SK-N-SH (cell line): Measurements from ENCODE around the gene KLHDC3. TPM values are rescaled to one million over a fixed set of nuclear protein-coding genes. Genes with fewer than 3 reads are reported as not detected.

Experiments used
- CTCF ChIA-PET: fragments of 300-600, 350-600 bp; formaldehyde crosslinking; extraction: SDS; loops from one replicate; lab custom pipeline; 2021; lab: Yijun Ruan, JAX
- POLR2A ChIA-PET: fragments of 350-600 bp; sonication (Branson Sonifier 250); formaldehyde crosslinking; extraction: SDS; loops from one replicate; lab custom pipeline; 2020; ENCODE audit warnings: antibody characterized with exemption, inconsistent platforms; lab: Yijun Ruan, JAX
- DNase-seq: peaks from one replicate; pipeline ENCODE4 v3.0.0; 2012
- H2AFZ ChIP-seq: fragments of 200-600 bp; sonication (generic); 2 replicates; pipeline ENCODE4 v1.8.1; 2016; ENCODE audit warnings: antibody characterized with exemption, mild to moderate bottlenecking, low read depth
- H3F3A ChIP-seq: fragments of 200-600 bp; sonication (generic); replicated peaks from 2 replicates; pipeline ENCODE3; 2016; ENCODE audit warnings: antibody characterized with exemption, mild to moderate bottlenecking; ENCODE audit not compliant: insufficient read depth
- H3K27ac ChIP-seq, 2 experiments: fragments of 200-500 bp in 1 of 2; fragments of 200-600 bp in 1 of 2; sonication (Bioruptor generic) in 1 of 2; sonication (generic), shearing (Covaris generic) in 1 of 2; 2 replicates each; pipeline versions ENCODE4 v1.5.1 to v1.6.1; 2014 to 2016; ENCODE audit warnings: low read depth in 2 of 2, inconsistent platforms in 1 of 2, low read length in 1 of 2, mild to moderate bottlenecking in 1 of 2, mixed read lengths in 1 of 2
- H3K27me3 ChIP-seq: fragments of 200-600 bp; sonication (generic), shearing (Covaris generic); 2 replicates; pipeline ENCODE4 v1.6.1; 2016; ENCODE audit warnings: mixed run types; ENCODE audit not compliant: insufficient read depth
- H3K36me3 ChIP-seq, 2 experiments: fragments of 200-500 bp in 1 of 2; fragments of 200-600 bp in 1 of 2; sonication (Bioruptor generic) in 1 of 2; sonication (generic) in 1 of 2; replicated peaks in 1 of 2; 2 replicates each; pipeline versions ENCODE3 to v1.5.1; 2014 to 2016; ENCODE audit warnings: low read length in 1 of 2, mild to moderate bottlenecking in 1 of 2; ENCODE audit not compliant: insufficient read depth in 2 of 2, control insufficient read depth in 1 of 2
- H3K4me1 ChIP-seq, 2 experiments: fragments of 200-500 bp in 1 of 2; fragments of 200-600 bp in 1 of 2; sonication (Bioruptor generic) in 1 of 2; sonication (generic), shearing (Covaris generic) in 1 of 2; 2 replicates each; pipeline versions ENCODE4 v1.5.1 to v1.6.1; 2014 to 2016; ENCODE audit warnings: low read depth in 1 of 2, low read length in 1 of 2, mixed run types in 1 of 2; ENCODE audit not compliant: insufficient read depth in 2 of 2, control insufficient read depth in 1 of 2
- H3K4me2 ChIP-seq: fragments of 200-600 bp; sonication (generic), shearing (Covaris generic); 2 replicates; pipeline ENCODE4 v1.6.1; 2017; ENCODE audit warnings: mixed run types
- H3K4me3 ChIP-seq, 2 experiments: fragments of 200-500 bp in 1 of 2; fragments of 200-600 bp in 1 of 2; sonication (Bioruptor generic) in 1 of 2; sonication (generic), shearing (Covaris generic) in 1 of 2; 2 replicates each; pipeline versions ENCODE4 v1.5.1 to v1.8.1; 2014 to 2016; ENCODE audit warnings: low read depth in 2 of 2, inconsistent platforms in 1 of 2, low read length in 1 of 2, mild to moderate bottlenecking in 1 of 2, mixed read lengths in 1 of 2, moderate library complexity in 1 of 2
- H3K79me2 ChIP-seq: fragments of 200-600 bp; sonication (generic); 2 replicates; pipeline ENCODE4 v1.8.1; 2017; ENCODE audit warnings: mild to moderate bottlenecking; ENCODE audit not compliant: insufficient read depth
- H3K9ac ChIP-seq: fragments of 200-600 bp; sonication (generic); 2 replicates; pipeline ENCODE4 v1.6.1; 2017; ENCODE audit warnings: mixed run types
- H3K9me2 ChIP-seq: fragments of 200-600 bp; sonication (generic); 2 replicates; pipeline ENCODE4 v1.6.1; 2017; ENCODE audit warnings: mixed run types
- H3K9me3 ChIP-seq: fragments of 200-600 bp; sonication (generic); 2 replicates; pipeline ENCODE4 v1.6.1; 2017; ENCODE audit warnings: mixed run types, mild to moderate bottlenecking, moderate library complexity
- H4K20me1 ChIP-seq: fragments of 200-600 bp; sonication (generic); 2 replicates; pipeline ENCODE4 v1.6.1; 2017; ENCODE audit warnings: mild to moderate bottlenecking, mixed run types; ENCODE audit not compliant: insufficient read depth
- CHD2 ChIP-seq: fragments of 150-350 bp; IDR thresholded peaks from 2 replicates; pipeline ENCODE4 v1.6.1; 2018; ENCODE audit warnings: low read length; ENCODE audit not compliant: partially characterized antibody
- EZH2phosphoT487 ChIP-seq: fragments of 200-600 bp; sonication (generic); IDR thresholded peaks from 2 replicates; pipeline ENCODE4 v1.6.1; 2017; ENCODE audit warnings: low read depth, mixed run types, mild to moderate bottlenecking, antibody characterized with exemption, moderate library complexity, borderline replicate concordance
- GATA2 ChIP-seq: sonication (generic); formaldehyde crosslinking; IDR thresholded peaks from 2 replicates; pipeline ENCODE4 v1.5.0; 2020; ENCODE audit warnings: mild to moderate bottlenecking, missing genetic modification reagents
- RAD21 ChIP-seq: IDR thresholded peaks from 2 replicates; pipeline ENCODE4 v1.6.1; 2012; ENCODE audit warnings: mild to moderate bottlenecking, low read length
- RCOR1 ChIP-seq: fragments of 150-350 bp; IDR thresholded peaks from 2 replicates; pipeline ENCODE4 v1.6.1; 2017; ENCODE audit warnings: antibody characterized with exemption, low read length
- RFX5 ChIP-seq: IDR thresholded peaks from 2 replicates; pipeline ENCODE4 v1.6.1; 2012; ENCODE audit warnings: mild to moderate bottlenecking, improper control_type of control experiment, low read length
- RXRA ChIP-seq: IDR thresholded peaks from 2 replicates; pipeline ENCODE4 v1.4.0; 2012; ENCODE audit warnings: low read depth, mild to moderate bottlenecking, borderline replicate concordance
- SIN3A ChIP-seq: IDR thresholded peaks from 2 replicates; pipeline ENCODE4 v1.6.1; 2012; ENCODE audit warnings: low read depth, mild to moderate bottlenecking, low read length, moderate library complexity, borderline replicate concordance
- SMC3 ChIP-seq: IDR thresholded peaks from 2 replicates; pipeline ENCODE4 v1.6.1; 2012; ENCODE audit warnings: low read depth, low read length, improper control_type of control experiment
- TEAD4 ChIP-seq: IDR thresholded peaks from 2 replicates; pipeline ENCODE4 v1.4.0; 2012; ENCODE audit warnings: mild to moderate bottlenecking, borderline replicate concordance; ENCODE audit not compliant: insufficient read depth
- WGBS: methylation state at CpG from one replicate; pipeline ENCODE4 v1.1.6; 2017; ENCODE audit warnings: low lambda C conversion rate; 5-methylcytosine and 5-hydroxymethylcytosine counted together
- polyA plus RNA-seq, 3 experiments: library from polyadenylated mRNA; depleted of rRNA; stranded (reverse); fragments of >200 nt; gene quantifications; 2 replicates each; pipeline ENCODE4 v1.2.3, GENCODE V29; 2012
- TF ChIP-seq, protein P1 (sequence below): fragments of 200-600 bp; sonication (generic); IDR thresholded peaks from 2 replicates; pipeline ENCODE4 v1.6.1; 2017; ENCODE audit warnings: antibody characterized with exemption, mild to moderate bottlenecking, moderate library complexity

The KLHDC3 gene
- polyA plus RNA-seq, 1 of the 3 experiments (the other 2 are of a cell fraction): 74.1 TPM

DNA sequence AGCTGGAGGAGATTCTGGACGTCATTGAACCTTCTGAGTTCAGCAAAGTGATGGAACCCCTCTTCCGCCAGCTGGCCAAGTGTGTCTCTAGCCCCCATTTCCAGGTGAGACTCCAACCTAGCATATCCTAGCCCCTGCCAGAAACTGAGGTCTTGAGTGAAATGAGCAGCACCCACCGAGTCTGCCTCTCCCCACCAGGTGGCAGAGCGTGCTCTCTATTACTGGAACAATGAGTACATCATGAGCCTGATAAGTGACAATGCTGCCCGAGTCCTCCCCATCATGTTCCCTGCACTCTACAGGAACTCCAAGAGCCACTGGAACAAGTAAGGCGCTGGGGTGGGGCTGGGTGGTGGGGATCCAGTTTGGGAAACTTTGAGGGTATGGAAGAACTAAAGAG lies 4.9 kb upstream of the KLHDC3 start:
- H3K4me1 ChIP-seq: peaks cover 0 to 14% of the 10 kb centered on the region in 2 experiments; a peak in 2 of 4 replicates
- no peaks in the 10 kb centered on the region for H3K9me2 ChIP-seq
- no peak overlapping the region for H3K27ac ChIP-seq
- peak; percentile 61 for TF ChIP-seq RAD21
- peak; percentile 60; the same call in 1 of the 2 replicates for TF ChIP-seq SMC3
- TF ChIP-seq, protein P1, sequence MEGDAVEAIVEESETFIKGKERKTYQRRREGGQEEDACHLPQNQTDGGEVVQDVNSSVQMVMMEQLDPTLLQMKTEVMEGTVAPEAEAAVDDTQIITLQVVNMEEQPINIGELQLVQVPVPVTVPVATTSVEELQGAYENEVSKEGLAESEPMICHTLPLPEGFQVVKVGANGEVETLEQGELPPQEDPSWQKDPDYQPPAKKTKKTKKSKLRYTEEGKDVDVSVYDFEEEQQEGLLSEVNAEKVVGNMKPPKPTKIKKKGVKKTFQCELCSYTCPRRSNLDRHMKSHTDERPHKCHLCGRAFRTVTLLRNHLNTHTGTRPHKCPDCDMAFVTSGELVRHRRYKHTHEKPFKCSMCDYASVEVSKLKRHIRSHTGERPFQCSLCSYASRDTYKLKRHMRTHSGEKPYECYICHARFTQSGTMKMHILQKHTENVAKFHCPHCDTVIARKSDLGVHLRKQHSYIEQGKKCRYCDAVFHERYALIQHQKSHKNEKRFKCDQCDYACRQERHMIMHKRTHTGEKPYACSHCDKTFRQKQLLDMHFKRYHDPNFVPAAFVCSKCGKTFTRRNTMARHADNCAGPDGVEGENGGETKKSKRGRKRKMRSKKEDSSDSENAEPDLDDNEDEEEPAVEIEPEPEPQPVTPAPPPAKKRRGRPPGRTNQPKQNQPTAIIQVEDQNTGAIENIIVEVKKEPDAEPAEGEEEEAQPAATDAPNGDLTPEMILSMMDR: peak; percentile 59
- no peak for TF ChIP-seq CHD2
- H3F3A ChIP-seq: peaks cover 16% of the 10 kb centered on the region
- ChIA-PET POLR2A (no interaction called here), CTCF (interaction anchor here (0.8 to 3.3 kb wide), 8 partner anchors 9 to 134 kb away, joined by 3 to 26 read pairs (median 4); partner anchors contain the start of genes PEX6 and PPP2R5D)
- no peak overlapping the region for H3K4me3 ChIP-seq
- H3K4me2 ChIP-seq: no peak overlapping the region
- H3K79me2 ChIP-seq: peaks cover 28% of the 10 kb centered on the region
- no peak overlapping the region for H2AFZ ChIP-seq
- H3K36me3 ChIP-seq: peaks cover 34 to 54% of the 10 kb centered on the region in 2 experiments
- no peaks in the 10 kb centered on the region for H3K27me3 ChIP-seq
- DNase-seq: peak; percentile 69
- WGBS: 73% methylated on average over 4 of the region's 6 CpGs
- H4K20me1 ChIP-seq: no peaks in the 10 kb centered on the region
- H3K9ac ChIP-seq: no peak overlapping the region
- H3K9me3 ChIP-seq: no peaks in the 10 kb centered on the region

GRCh38 chr6:43011207-43011606 lies 2.8 kb upstream of the KLHDC3 start:
- Histone ChIP-seq H3K9me3 (no peaks in the 10 kb centered on the region), H3K4me1 (peaks cover 0 to 22% of the 10 kb centered on the region in 2 experiments; a peak in 3 of 4 replicates), H3K36me3 (peaks cover 22 to 49% of the 10 kb centered on the region in 2 experiments), H3K9me2 (no peaks in the 10 kb centered on the region), H3K27me3 (no peaks in the 10 kb centered on the region), H3K27ac (no peak overlapping the region), H3F3A (peaks cover 13% of the 10 kb centered on the region), H4K20me1 (peaks cover 4% of the 10 kb centered on the region; the same call in 1 of the 2 replicates), H2AFZ (no peak overlapping the region), H3K4me2 (no peak overlapping the region), H3K4me3 (no peak overlapping the region), H3K9ac (no peak overlapping the region), H3K79me2 (peaks cover 49% of the 10 kb centered on the region)
- CTCF ChIA-PET: interaction anchor here (2.0 to 3.3 kb wide), 3 partner anchors 110 to 132 kb away, joined by 5 to 26 read pairs (median 9); no protein-coding TSS in a partner anchor
- TF ChIP-seq GATA2 (CRISPR knock-in tag): no peak
- POLR2A ChIA-PET: interaction anchor here (0.5 to 2.4 kb wide), 2 partner anchors 14 to 32 kb away, joined by 3 to 6 read pairs; partner anchors contain the start of gene PEX6
- 93% methylated on average over 4 of the region's 6 CpGs for WGBS
- DNase-seq: no peak

GRCh38 chr6:43012364-43012763 lies 1.7 kb upstream of the KLHDC3 start:
- Histone ChIP-seq H4K20me1 (peaks cover 12% of the 10 kb centered on the region; the same call in 1 of the 2 replicates), H3K9ac (peak overlapping the region; percentile 80), H3F3A (peaks cover 13% of the 10 kb centered on the region), H3K4me2 (peak overlapping the region; percentile 92), H3K27me3 (no peaks in the 10 kb centered on the region), H3K9me3 (no peaks in the 10 kb centered on the region), H3K79me2 (peaks cover 61% of the 10 kb centered on the region), H3K4me3 (peak overlapping the region; percentile 47 to 85), H3K27ac (peak overlapping the region in 1 of 2 experiments; percentile 2; a peak in 1 of 4 replicates), H2AFZ (no peak overlapping the region), H3K36me3 (peaks cover 24 to 50% of the 10 kb centered on the region in 2 experiments), H3K9me2 (no peaks in the 10 kb centered on the region), H3K4me1 (peaks cover 3 to 34% of the 10 kb centered on the region in 2 experiments; a peak in 3 of 4 replicates)
- POLR2A ChIA-PET: interaction anchor here (0.5 to 1.2 kb wide), 4 partner anchors 12 to 67 kb away, joined by 3 read pairs; partner anchors contain the start of gene PPP2R5D
- no peak for TF ChIP-seq RCOR1
- no peak for TF ChIP-seq RXRA
- no peak for TF ChIP-seq TEAD4
- TF ChIP-seq SMC3: no peak
- TF ChIP-seq SIN3A: no peak
- TF ChIP-seq EZH2phosphoT487: no peak
- TF ChIP-seq RFX5: no peak
- CTCF ChIA-PET: interaction anchor here (0.7 to 1.3 kb wide), 5 partner anchors 13 to 158 kb away, joined by 3 read pairs; no protein-coding TSS in a partner anchor
- DNase-seq: no peak
- 75% methylated on average over 2 of the region's 6 CpGs for WGBS
